ENCODE data around the gene TMEM256. TPM values are rescaled to one million over a fixed set of nuclear protein-coding genes. Genes with fewer than 3 reads are reported as not detected.

Gene TMEM256
- total and polyA plus RNA-seq, 4 donors = 30.0 to 130 (median 97.7) TPM

DNA sequence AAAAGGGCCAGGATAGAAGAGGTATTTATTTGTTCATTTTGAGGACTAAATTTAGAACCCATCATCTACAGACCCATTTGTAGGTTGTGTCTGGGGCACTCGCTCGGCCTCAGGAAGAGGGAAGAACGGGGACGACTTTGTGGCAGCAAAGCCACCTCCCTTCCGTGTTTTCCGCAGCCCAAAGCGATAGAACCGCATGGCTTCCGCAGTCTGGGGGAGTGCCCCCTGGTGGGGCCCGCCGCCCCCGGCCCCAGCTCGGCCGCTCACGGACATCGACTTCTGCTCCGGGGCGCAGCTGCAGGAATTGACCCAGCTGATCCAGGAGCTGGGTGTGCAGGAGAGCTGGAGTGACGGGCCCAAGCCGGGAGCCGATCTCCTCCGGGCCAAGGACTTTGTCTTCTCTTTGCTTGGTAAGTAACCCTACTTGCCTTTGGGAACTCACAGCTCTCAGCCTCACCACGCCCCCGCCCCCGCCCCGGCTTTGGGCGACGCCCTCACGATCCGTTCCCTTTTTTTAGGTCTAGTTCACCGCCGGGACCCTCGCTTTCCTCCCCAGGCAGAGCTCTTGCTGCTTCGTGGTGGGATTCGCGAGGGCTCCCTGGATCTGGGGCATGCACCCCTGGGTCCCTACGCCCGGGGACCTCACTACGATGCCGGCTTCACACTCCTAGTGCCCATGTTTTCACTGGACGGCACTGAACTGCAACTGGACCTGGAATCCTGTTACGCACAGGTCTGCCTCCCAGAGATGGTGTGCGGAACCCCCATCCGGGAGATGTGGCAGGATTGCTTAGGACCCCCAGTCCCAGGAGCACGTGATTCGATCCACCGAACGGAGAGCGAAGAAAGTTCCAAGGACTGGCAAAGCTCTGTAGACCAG is 32.0 kb upstream of the TMEM256 start:
- Histone ChIP-seq H3K9ac (ENCODE audit: low read depth in 1 of 2, low read length in 2 of 2) (peak overlapping the region; percentile 4 to 51), H3K9me3 (ENCODE audit: control insufficient read depth in 4 of 4, low read length in 3 of 4) (no peaks in the 10 kb centered on the region), H3K4me3 (ENCODE audit: low read depth in 1 of 3, low read length in 3 of 3) (peak overlapping the region in 2 of 3 donors; percentile 52 to 83), H3K4me1 (ENCODE audit: control insufficient read depth in 4 of 4, insufficient read depth in 4 of 4, low read length in 3 of 4) (peaks cover 20 to 45% (median 35%) of the 10 kb centered on the region in 4 donors), H3K27ac (ENCODE audit: low read depth in 1 of 2, low read length in 2 of 2) (peak overlapping the region; percentile 53 to 69), H3K27me3 (ENCODE audit: control insufficient read depth in 4 of 4, insufficient read depth in 4 of 4, low read length in 3 of 4) (peaks cover 0 to 3% (median 0%) of the 10 kb centered on the region in 4 donors), H3K36me3 (ENCODE audit: control insufficient read depth in 4 of 4, insufficient read depth in 3 of 4, low read depth in 1 of 4, low read length in 3 of 4) (no peaks in the 10 kb centered on the region)
- DNase-seq (ENCODE audit: low spot score) = peak; percentile 57
- no peak for TF ChIP-seq GABPA (IDR thresholded peaks at IDR 0.05 in 1 of 2, conservative IDR thresholded peaks at IDR 0.05 in 1 of 2)
- no peak for TF ChIP-seq HNF4G (IDR thresholded peaks at IDR 0.05)
- no peak for TF ChIP-seq HNF4A (conservative IDR thresholded peaks at IDR 0.05)
- TF ChIP-seq SP1 (IDR thresholded peaks at IDR 0.05) = no peak
- WGBS = 15% methylated on average over 49 of the region's 49 CpGs

DNA sequence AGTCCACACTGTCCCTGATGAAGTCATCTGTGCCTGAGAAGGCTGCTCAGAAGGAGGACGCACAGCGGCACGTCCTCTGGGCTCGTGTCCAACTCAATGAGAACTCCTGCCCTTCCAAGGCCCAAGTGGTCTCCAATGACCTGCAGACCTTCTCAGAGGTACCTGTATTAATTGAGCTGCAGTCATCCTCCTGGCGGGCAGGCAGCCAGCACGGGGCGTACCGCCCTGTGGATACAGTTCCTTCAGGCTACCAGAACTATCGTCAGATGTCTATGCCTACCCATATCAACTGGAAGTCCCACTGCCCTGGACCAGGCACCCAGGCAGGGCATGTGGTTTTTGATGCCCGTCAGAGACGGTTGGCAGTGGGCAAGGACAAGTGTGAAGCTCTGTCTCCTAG is 28.4 kb upstream of the TMEM256 start:
- Histone ChIP-seq H3K27me3 (ENCODE audit: control insufficient read depth in 4 of 4, insufficient read depth in 4 of 4, low read length in 3 of 4) (no peaks in the 10 kb centered on the region), H3K4me3 (ENCODE audit: low read depth in 1 of 3, low read length in 3 of 3) (no peak overlapping the region), H3K9me3 (ENCODE audit: control insufficient read depth in 4 of 4, low read length in 3 of 4) (no peaks in the 10 kb centered on the region), H3K9ac (ENCODE audit: low read depth in 1 of 2, low read length in 2 of 2) (no peak overlapping the region), H3K4me1 (ENCODE audit: control insufficient read depth in 4 of 4, insufficient read depth in 4 of 4, low read length in 3 of 4) (peaks cover 8 to 23% (median 18%) of the 10 kb centered on the region in 4 donors), H3K36me3 (ENCODE audit: control insufficient read depth in 4 of 4, insufficient read depth in 3 of 4, low read depth in 1 of 4, low read length in 3 of 4) (no peaks in the 10 kb centered on the region), H3K27ac (ENCODE audit: low read depth in 1 of 2, low read length in 2 of 2) (no peak overlapping the region)
- DNase-seq (ENCODE audit: low spot score) = no peak
- no peak for TF ChIP-seq TAF1 (conservative IDR thresholded peaks at IDR 0.05)
- TF ChIP-seq HNF4G (IDR thresholded peaks at IDR 0.05) = no peak
- TF ChIP-seq, protein P1, sequence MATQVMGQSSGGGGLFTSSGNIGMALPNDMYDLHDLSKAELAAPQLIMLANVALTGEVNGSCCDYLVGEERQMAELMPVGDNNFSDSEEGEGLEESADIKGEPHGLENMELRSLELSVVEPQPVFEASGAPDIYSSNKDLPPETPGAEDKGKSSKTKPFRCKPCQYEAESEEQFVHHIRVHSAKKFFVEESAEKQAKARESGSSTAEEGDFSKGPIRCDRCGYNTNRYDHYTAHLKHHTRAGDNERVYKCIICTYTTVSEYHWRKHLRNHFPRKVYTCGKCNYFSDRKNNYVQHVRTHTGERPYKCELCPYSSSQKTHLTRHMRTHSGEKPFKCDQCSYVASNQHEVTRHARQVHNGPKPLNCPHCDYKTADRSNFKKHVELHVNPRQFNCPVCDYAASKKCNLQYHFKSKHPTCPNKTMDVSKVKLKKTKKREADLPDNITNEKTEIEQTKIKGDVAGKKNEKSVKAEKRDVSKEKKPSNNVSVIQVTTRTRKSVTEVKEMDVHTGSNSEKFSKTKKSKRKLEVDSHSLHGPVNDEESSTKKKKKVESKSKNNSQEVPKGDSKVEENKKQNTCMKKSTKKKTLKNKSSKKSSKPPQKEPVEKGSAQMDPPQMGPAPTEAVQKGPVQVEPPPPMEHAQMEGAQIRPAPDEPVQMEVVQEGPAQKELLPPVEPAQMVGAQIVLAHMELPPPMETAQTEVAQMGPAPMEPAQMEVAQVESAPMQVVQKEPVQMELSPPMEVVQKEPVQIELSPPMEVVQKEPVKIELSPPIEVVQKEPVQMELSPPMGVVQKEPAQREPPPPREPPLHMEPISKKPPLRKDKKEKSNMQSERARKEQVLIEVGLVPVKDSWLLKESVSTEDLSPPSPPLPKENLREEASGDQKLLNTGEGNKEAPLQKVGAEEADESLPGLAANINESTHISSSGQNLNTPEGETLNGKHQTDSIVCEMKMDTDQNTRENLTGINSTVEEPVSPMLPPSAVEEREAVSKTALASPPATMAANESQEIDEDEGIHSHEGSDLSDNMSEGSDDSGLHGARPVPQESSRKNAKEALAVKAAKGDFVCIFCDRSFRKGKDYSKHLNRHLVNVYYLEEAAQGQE (IDR thresholded peaks at IDR 0.05) = no peak
- TF ChIP-seq, protein P2, sequence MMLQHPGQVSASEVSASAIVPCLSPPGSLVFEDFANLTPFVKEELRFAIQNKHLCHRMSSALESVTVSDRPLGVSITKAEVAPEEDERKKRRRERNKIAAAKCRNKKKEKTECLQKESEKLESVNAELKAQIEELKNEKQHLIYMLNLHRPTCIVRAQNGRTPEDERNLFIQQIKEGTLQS (IDR thresholded peaks at IDR 0.05) = no peak
- TF ChIP-seq, protein P3, sequence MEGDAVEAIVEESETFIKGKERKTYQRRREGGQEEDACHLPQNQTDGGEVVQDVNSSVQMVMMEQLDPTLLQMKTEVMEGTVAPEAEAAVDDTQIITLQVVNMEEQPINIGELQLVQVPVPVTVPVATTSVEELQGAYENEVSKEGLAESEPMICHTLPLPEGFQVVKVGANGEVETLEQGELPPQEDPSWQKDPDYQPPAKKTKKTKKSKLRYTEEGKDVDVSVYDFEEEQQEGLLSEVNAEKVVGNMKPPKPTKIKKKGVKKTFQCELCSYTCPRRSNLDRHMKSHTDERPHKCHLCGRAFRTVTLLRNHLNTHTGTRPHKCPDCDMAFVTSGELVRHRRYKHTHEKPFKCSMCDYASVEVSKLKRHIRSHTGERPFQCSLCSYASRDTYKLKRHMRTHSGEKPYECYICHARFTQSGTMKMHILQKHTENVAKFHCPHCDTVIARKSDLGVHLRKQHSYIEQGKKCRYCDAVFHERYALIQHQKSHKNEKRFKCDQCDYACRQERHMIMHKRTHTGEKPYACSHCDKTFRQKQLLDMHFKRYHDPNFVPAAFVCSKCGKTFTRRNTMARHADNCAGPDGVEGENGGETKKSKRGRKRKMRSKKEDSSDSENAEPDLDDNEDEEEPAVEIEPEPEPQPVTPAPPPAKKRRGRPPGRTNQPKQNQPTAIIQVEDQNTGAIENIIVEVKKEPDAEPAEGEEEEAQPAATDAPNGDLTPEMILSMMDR (IDR thresholded peaks at IDR 0.05; ENCODE audit: low read depth, low read length, missing input control) = no peak
- no peak for TF ChIP-seq SP1 (IDR thresholded peaks at IDR 0.05)
- no peak for TF ChIP-seq FOXA2 (IDR thresholded peaks at IDR 0.05)
- 95% methylated on average over 11 of the region's 11 CpGs for WGBS

DNA sequence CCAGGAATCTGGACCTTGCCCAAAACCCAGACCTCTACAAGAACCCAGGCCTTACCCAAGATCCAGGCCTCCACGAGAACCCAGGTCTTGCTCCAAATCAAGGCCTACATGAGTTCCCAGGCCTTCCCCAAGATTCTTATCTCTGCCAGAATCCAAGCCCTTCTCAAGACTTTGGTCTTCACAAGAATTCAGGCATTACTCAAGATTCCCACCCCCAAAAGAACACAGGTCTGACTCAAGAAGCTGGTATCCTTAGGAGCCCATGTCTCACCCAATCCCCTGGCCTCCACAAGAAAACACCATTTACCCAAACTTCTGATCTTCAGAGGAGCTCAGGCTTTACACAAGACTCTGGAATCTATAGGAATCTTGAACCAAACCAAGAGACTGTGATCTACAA is 27.3 kb upstream of the TMEM256 start:
- Histone ChIP-seq H3K27ac (ENCODE audit: low read depth in 1 of 2, low read length in 2 of 2) (no peak overlapping the region), H3K4me3 (ENCODE audit: low read depth in 1 of 3, low read length in 3 of 3) (no peak overlapping the region), H3K36me3 (ENCODE audit: control insufficient read depth in 4 of 4, insufficient read depth in 3 of 4, low read depth in 1 of 4, low read length in 3 of 4) (no peaks in the 10 kb centered on the region), H3K9me3 (ENCODE audit: control insufficient read depth in 4 of 4, low read length in 3 of 4) (no peaks in the 10 kb centered on the region), H3K27me3 (ENCODE audit: control insufficient read depth in 4 of 4, insufficient read depth in 4 of 4, low read length in 3 of 4) (no peaks in the 10 kb centered on the region), H3K4me1 (ENCODE audit: control insufficient read depth in 4 of 4, insufficient read depth in 4 of 4, low read length in 3 of 4) (peaks cover 5 to 14% (median 13%) of the 10 kb centered on the region in 4 donors), H3K9ac (ENCODE audit: low read depth in 1 of 2, low read length in 2 of 2) (no peak overlapping the region)
- WGBS = 92% methylated on average over 1 of the region's 1 CpG
- DNase-seq (ENCODE audit: low spot score) = no peak
- no peak for TF ChIP-seq EGR1 (IDR thresholded peaks at IDR 0.05; ENCODE audit: low read depth in 2 of 2)
- no peak for TF ChIP-seq NR2F2 (IDR thresholded peaks at IDR 0.05)
- no peak for TF ChIP-seq RAD21 (IDR thresholded peaks at IDR 0.05)
- TF ChIP-seq RXRA (IDR thresholded peaks at IDR 0.05) = no peak
- no peak for TF ChIP-seq GABPA (IDR thresholded peaks at IDR 0.05 in 1 of 2, conservative IDR thresholded peaks at IDR 0.05 in 1 of 2)
- TF ChIP-seq, protein P1 (IDR thresholded peaks at IDR 0.05) = no peak
- TF ChIP-seq YY1 (IDR thresholded peaks at IDR 0.05) = no peak
- no peak for TF ChIP-seq JUND (IDR thresholded peaks at IDR 0.05)
- no peak for TF ChIP-seq TAF1 (conservative IDR thresholded peaks at IDR 0.05)
- TF ChIP-seq, protein P4, sequence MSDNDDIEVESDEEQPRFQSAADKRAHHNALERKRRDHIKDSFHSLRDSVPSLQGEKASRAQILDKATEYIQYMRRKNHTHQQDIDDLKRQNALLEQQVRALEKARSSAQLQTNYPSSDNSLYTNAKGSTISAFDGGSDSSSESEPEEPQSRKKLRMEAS (IDR thresholded peaks at IDR 0.05) = no peak
- no peak for TF ChIP-seq HNF4G (IDR thresholded peaks at IDR 0.05)
- TF ChIP-seq HNF4A (conservative IDR thresholded peaks at IDR 0.05) = no peak
- no peak for TF ChIP-seq FOXA1 (IDR thresholded peaks at IDR 0.05)
